WERI-Rb-1 (cell line): ENCODE data around the gene H1-8.
A peak's percentile ranks its signal among the peaks of the same experiment; 100 is the strongest.

ENCODE experiments used
- DNase-seq: peaks from one replicate; pipeline ENCODE4 v3.0.0-alpha.2; 2020
- H3K27ac ChIP-seq: fragments of 250-450 bp; sonication (Bioruptor Pico); 2 replicates; pipeline ENCODE4 v1.5.1; 2020; ENCODE audit warnings: mild to moderate bottlenecking, moderate library complexity
- H3K27me3 ChIP-seq: fragments of 250-450 bp; sonication (Bioruptor Pico); 2 replicates; pipeline ENCODE4 v1.5.1; 2021; ENCODE audit warnings: mild to moderate bottlenecking, low read depth, moderate library complexity; ENCODE audit not compliant: insufficient read depth, severe bottlenecking
- H3K36me3 ChIP-seq: fragments of 250-450 bp; sonication (Bioruptor Pico); 2 replicates; pipeline ENCODE4 v1.5.1; 2020; ENCODE audit warnings: mild to moderate bottlenecking, moderate library complexity
- H3K4me3 ChIP-seq: 2 replicates; pipeline ENCODE4 v1.5.1; 2011; ENCODE audit warnings: low read depth, mild to moderate bottlenecking, control low read depth, low read length
- H3K9me3 ChIP-seq: fragments of 250-450 bp; sonication (Bioruptor Pico); 2 replicates; pipeline ENCODE4 v1.5.1; 2021; ENCODE audit warnings: mild to moderate bottlenecking, moderate library complexity; ENCODE audit not compliant: severe bottlenecking
- TF ChIP-seq, protein P1 (sequence below): IDR thresholded peaks from 2 replicates; pipeline ENCODE4 v1.5.1; 2011; ENCODE audit warnings: low read depth, mild to moderate bottlenecking, control low read depth, inconsistent platforms, low read length

Gene H1-8

DNA sequence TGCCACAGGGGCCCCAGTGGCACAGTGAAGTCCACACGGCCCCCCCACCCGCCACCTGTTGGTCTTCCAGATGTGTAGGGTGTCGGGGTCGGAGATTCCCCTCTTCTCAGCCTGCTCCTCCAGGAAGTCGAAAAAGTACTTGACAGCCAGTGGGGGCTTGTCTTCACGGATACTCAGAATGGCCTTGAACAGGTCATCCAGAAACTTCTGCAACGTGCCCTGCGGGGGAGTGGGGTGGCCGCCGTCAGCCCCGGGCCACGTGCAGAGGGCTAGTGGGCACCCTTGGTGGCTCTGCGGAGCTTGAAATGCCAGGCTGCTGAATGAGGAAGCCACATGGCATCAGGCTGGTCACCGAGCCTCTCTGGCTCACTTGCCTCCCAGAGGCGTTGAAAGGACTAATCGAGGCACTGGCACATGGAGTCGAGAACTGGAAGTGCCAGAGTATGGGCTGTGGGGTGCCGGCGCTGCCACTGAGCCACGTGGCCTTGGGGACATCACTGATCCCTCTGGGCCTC, 16.6 kb downstream of the H1-8 start:
- no peak for DNase-seq
- Histone ChIP-seq H3K36me3 (peaks cover 22% of the 10 kb centered on the region), H3K27ac (no peak overlapping the region; the same call in 1 of the 2 replicates), H3K4me3 (no peak overlapping the region), H3K27me3 (no peaks in the 10 kb centered on the region), H3K9me3 (no peaks in the 10 kb centered on the region)
- TF ChIP-seq, protein P1, sequence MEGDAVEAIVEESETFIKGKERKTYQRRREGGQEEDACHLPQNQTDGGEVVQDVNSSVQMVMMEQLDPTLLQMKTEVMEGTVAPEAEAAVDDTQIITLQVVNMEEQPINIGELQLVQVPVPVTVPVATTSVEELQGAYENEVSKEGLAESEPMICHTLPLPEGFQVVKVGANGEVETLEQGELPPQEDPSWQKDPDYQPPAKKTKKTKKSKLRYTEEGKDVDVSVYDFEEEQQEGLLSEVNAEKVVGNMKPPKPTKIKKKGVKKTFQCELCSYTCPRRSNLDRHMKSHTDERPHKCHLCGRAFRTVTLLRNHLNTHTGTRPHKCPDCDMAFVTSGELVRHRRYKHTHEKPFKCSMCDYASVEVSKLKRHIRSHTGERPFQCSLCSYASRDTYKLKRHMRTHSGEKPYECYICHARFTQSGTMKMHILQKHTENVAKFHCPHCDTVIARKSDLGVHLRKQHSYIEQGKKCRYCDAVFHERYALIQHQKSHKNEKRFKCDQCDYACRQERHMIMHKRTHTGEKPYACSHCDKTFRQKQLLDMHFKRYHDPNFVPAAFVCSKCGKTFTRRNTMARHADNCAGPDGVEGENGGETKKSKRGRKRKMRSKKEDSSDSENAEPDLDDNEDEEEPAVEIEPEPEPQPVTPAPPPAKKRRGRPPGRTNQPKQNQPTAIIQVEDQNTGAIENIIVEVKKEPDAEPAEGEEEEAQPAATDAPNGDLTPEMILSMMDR = no peak

DNA sequence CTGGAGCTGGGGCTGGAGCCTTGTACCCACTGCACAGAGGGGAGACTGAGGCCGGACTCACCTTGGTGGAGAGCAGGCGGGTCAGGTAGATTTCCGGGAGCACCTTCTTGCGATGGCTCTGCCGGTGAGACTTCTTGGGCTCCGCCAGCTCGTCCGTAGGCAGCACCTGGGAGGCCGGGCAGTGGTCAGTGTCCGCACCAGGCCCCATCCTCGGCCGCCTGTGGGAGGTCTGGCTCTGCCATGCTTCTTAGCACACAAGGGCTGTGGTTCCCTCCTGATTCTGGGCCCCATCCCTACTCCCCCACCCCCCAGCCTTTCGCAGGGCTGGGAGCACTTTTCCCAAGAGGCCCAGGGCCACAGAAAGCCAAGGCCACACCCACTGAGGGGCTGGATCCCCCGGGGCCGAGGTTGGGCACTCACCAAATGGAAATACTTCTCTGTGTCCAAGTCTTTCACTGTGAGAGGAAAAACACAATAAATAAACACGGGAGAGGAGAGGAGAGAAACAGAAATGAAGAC, 17.4 kb downstream of the H1-8 start:
- no peak overlapping the region for H3K4me3 ChIP-seq
- no peaks in the 10 kb centered on the region for H3K9me3 ChIP-seq
- DNase-seq = peak; percentile 40
- H3K36me3 ChIP-seq = peaks cover 22% of the 10 kb centered on the region
- H3K27me3 ChIP-seq = no peaks in the 10 kb centered on the region
- peak overlapping the region; percentile 72 for H3K27ac ChIP-seq
- TF ChIP-seq, protein P1 = no peak

DNA sequence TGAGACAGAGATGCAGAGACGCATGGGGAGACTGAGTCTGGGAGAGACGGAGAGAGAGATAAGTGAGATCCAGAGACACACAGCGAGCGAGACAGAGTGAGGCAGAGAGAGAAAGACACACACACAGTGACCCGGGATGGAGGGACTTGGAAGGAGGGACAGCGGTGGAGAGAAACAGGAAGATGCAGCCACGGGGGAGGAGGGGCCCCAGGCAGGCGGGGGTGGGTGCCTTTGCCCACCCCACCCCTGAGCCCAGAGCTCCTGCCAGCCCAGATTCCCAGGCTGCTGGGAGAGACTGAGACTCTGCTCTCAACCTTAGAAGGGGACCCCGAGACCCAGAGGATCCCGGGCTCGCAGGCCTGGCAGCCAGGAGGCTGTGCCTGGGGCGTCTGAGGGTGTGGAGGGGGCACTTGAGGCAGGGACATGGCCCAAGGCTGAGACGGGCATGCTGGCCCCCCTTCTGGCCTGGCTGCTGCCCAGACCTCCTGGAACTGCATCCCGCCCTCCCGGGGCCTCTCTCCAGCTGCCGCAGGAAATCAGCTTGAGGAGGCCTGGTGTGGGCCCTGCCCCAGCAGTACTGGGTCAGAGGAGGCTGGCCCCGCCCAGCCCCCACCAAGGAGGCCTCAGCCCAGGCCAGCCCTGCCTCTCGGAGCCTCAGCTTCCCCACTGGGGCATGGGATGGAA, 18.1 kb downstream of the H1-8 start:
- H3K9me3 ChIP-seq = no peaks in the 10 kb centered on the region
- H3K4me3 ChIP-seq = no peak overlapping the region
- H3K27ac ChIP-seq = peak overlapping the region; percentile 72
- no peaks in the 10 kb centered on the region for H3K27me3 ChIP-seq
- TF ChIP-seq, protein P1 = no peak
- H3K36me3 ChIP-seq = peaks cover 22% of the 10 kb centered on the region
- peak; percentile 85 for DNase-seq

DNA sequence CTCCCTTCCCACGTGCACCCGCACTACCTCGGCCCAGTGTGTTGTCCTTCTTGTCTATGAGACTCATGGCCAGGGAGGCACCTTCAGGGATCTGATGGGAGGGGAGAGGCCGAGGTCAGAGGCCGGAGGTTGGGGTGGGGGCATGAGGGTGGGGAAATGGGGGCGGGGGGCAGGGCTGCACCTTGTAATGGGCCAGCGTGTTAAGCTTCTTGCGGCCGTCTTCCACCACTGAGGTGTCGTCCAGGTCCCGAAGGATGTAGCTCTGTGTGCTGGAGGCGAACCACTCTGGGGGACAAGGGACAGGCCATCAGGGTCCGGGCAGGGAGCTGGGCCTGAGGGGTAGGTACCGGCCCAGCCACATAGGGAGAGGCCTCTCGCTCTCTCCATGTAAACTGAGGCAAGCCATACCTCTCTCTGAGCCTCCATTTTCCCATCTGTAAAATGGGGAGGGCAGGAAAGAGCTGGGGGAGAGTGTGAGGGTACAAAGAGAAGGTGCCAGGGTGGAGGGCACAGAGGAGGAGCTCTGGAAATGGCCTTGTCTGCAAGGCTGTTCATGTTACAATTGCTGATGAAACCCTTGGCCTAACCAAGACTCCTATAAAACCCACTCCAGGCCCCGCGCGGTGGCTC, 18.8 kb downstream of the H1-8 start:
- H3K27ac ChIP-seq = peak overlapping the region; percentile 72
- no peaks in the 10 kb centered on the region for H3K27me3 ChIP-seq
- H3K4me3 ChIP-seq = no peak overlapping the region
- peaks cover 16% of the 10 kb centered on the region for H3K36me3 ChIP-seq
- TF ChIP-seq, protein P1 = no peak
- no peak for DNase-seq
- no peaks in the 10 kb centered on the region for H3K9me3 ChIP-seq

DNA sequence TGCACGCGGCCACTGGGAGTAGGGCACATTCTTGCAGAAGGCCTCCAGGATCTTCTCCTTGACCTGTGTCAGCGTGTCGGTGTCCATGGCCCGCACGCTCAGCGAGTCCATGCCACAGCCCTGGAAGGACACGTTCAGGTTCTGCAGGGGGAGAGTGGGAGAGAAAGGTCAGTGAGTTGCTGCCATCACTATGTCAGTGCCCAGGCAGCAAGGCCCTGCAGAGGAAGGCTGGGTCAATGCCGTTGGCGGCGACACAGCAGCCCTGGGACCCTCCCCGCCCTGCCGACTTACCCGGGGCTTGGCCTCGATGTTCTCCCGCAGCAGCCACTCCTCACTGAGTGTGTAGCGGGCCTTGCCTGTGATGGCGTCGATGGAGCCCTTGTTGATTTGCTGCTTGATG, 19.8 kb downstream of the H1-8 start:
- Histone ChIP-seq H3K4me3 (no peak overlapping the region), H3K27ac (no peak overlapping the region), H3K9me3 (no peaks in the 10 kb centered on the region), H3K27me3 (no peaks in the 10 kb centered on the region), H3K36me3 (peaks cover 15% of the 10 kb centered on the region)
- TF ChIP-seq, protein P1 = no peak
- no peak for DNase-seq
